GM12878 (cell line): Measurements from ENCODE around the gene NRDE2.

ENCODE experiments used
- EP300 ChIP-seq, 2 experiments: fragments of 150-350 bp in 1 of 2; IDR thresholded peaks; 2 replicates each; pipeline ENCODE4 v1.6.1; 2011 to 2012; ENCODE audit warnings: low read depth in 2 of 2, low read length in 2 of 2, borderline replicate concordance in 1 of 2, improper control_type of control experiment in 1 of 2, inconsistent platforms in 1 of 2; ENCODE audit not compliant: control insufficient read depth in 1 of 2
- EZH2 ChIP-seq: IDR thresholded peaks from 2 replicates; pipeline ENCODE4 v1.6.1; 2012; ENCODE audit warnings: low read depth, mild to moderate bottlenecking, control low read depth, inconsistent platforms, low read length, borderline replicate concordance; ENCODE audit not compliant: control insufficient read depth
- HDAC6 ChIP-seq: fragments of 200-600 bp; sonication (generic); IDR thresholded peaks from one replicate; pipeline ENCODE4 v1.8.0; 2017; ENCODE audit warnings: antibody characterized with exemption; ENCODE audit not compliant: unreplicated experiment
- JUND ChIP-seq: IDR thresholded peaks from 2 replicates; pipeline ENCODE4 v1.6.1; 2012; ENCODE audit warnings: low read depth, mild to moderate bottlenecking, low read length, improper control_type of control experiment, moderate library complexity
- KDM1A ChIP-seq: fragments of 200-600 bp; sonication (generic); IDR thresholded peaks from 2 replicates; pipeline ENCODE4 v1.6.1; 2016; ENCODE audit warnings: borderline replicate concordance
- POLR2AphosphoS5 ChIP-seq: IDR thresholded peaks from 2 replicates; pipeline ENCODE4 v1.6.1; 2011; ENCODE audit warnings: mild to moderate bottlenecking, low read length, inconsistent platforms
- RAD21 ChIP-seq: IDR thresholded peaks from 2 replicates; pipeline ENCODE4 v1.6.1; 2011; ENCODE audit warnings: mild to moderate bottlenecking, low read depth, low read length, moderate library complexity; ENCODE audit not compliant: insufficient read depth
- SIN3A ChIP-seq: IDR thresholded peaks from 2 replicates; pipeline ENCODE4 v1.6.1; 2012; ENCODE audit warnings: low read depth, low read length, improper control_type of control experiment
- SP1 ChIP-seq: IDR thresholded peaks from one replicate; pipeline ENCODE4 v1.6.1; 2011; ENCODE audit warnings: low read depth, low read length
- SPI1 ChIP-seq: IDR thresholded peaks from 2 replicates; pipeline ENCODE4 v1.6.1; 2011; ENCODE audit warnings: low read depth, mild to moderate bottlenecking, low read length, moderate library complexity, borderline replicate concordance; ENCODE audit not compliant: insufficient read depth
- TCF7 ChIP-seq: IDR thresholded peaks from 2 replicates; pipeline ENCODE4 v1.6.1; 2014; ENCODE audit warnings: antibody characterized with exemption, borderline replicate concordance
- TF ChIP-seq, protein P1 (sequence below), 3 experiments: IDR thresholded peaks in 2 of 3; conservative IDR thresholded peaks in 1 of 3; 2 replicates each; pipeline ENCODE4 v1.5.1; 2011; ENCODE audit warnings: low read depth in 3 of 3, low read length in 3 of 3, mild to moderate bottlenecking in 3 of 3, control low read depth in 2 of 3, moderate library complexity in 2 of 3, inconsistent platforms in 1 of 3, mixed read lengths in 1 of 3; ENCODE audit not compliant: control insufficient read depth in 2 of 3, insufficient read depth in 1 of 3; ENCODE audit errors: extremely low read depth in 1 of 3

DNA sequence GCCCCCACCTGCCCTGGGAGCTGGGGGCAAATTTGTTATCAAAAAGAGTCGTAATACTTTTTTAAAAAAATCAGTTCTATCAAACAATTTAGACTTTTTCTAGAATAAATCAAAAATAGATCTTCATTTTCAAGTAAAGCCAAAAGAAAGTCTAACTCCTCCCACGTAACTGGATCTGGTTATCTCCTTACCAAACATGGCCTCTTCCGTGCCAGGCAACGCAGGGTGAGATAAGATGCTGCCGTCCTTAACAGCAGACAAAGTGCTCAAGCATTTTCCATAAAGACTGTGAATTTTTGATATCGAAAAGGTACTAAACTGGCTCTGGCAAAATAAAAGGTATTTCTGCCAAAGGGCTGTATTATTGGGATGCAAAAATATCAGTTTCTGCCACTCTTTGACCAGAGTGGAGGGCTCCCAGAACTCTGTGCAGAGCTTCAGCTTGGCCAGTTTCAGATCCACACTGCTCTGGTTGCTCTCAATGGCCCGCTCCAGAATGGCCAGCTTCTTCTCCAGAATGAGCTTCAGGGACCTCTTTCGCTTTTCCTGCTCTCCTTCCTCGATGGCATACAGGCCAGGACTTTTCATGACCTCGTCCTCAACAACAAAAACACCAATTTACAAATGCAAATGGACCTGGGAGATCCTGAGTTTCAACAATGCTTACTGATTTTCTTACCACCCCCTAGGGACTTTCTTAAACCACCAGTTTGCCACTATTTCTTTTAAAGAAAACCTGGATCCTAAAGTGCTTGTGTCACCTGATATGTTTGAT is 29.0 kb downstream of the NRDE2 start:
- TF ChIP-seq SPI1 = no peak
- TF ChIP-seq, protein P1, sequence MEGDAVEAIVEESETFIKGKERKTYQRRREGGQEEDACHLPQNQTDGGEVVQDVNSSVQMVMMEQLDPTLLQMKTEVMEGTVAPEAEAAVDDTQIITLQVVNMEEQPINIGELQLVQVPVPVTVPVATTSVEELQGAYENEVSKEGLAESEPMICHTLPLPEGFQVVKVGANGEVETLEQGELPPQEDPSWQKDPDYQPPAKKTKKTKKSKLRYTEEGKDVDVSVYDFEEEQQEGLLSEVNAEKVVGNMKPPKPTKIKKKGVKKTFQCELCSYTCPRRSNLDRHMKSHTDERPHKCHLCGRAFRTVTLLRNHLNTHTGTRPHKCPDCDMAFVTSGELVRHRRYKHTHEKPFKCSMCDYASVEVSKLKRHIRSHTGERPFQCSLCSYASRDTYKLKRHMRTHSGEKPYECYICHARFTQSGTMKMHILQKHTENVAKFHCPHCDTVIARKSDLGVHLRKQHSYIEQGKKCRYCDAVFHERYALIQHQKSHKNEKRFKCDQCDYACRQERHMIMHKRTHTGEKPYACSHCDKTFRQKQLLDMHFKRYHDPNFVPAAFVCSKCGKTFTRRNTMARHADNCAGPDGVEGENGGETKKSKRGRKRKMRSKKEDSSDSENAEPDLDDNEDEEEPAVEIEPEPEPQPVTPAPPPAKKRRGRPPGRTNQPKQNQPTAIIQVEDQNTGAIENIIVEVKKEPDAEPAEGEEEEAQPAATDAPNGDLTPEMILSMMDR (IDR thresholded peaks at IDR 0.05 in 2 of 3, conservative IDR thresholded peaks at IDR 0.05 in 1 of 3; ENCODE audit: control insufficient read depth in 2 of 3, extremely low read depth in 1 of 3, insufficient read depth in 1 of 3, low read depth in 3 of 3, low read length in 3 of 3) = no peak
- no peak for TF ChIP-seq POLR2AphosphoS5
- TF ChIP-seq KDM1A = no peak
- no peak for TF ChIP-seq EP300 (IDR thresholded peaks at IDR 0.05; ENCODE audit: borderline replicate concordance in 1 of 2, control insufficient read depth in 1 of 2, low read depth in 2 of 2, low read length in 2 of 2)
- no peak for TF ChIP-seq TCF7
- TF ChIP-seq EZH2 = no peak
- TF ChIP-seq RAD21 = no peak
- no peak for TF ChIP-seq SIN3A
- TF ChIP-seq HDAC6 = no peak
- no peak for TF ChIP-seq SP1
- no peak for TF ChIP-seq JUND
